ENCODE data around the gene GMIP. TPM values are rescaled to one million over a fixed set of nuclear protein-coding genes. Genes with fewer than 3 reads are reported as not detected.

The GMIP gene
- total RNA-seq, 1 donor from 2014 or later, result 37.3 TPM

DNA sequence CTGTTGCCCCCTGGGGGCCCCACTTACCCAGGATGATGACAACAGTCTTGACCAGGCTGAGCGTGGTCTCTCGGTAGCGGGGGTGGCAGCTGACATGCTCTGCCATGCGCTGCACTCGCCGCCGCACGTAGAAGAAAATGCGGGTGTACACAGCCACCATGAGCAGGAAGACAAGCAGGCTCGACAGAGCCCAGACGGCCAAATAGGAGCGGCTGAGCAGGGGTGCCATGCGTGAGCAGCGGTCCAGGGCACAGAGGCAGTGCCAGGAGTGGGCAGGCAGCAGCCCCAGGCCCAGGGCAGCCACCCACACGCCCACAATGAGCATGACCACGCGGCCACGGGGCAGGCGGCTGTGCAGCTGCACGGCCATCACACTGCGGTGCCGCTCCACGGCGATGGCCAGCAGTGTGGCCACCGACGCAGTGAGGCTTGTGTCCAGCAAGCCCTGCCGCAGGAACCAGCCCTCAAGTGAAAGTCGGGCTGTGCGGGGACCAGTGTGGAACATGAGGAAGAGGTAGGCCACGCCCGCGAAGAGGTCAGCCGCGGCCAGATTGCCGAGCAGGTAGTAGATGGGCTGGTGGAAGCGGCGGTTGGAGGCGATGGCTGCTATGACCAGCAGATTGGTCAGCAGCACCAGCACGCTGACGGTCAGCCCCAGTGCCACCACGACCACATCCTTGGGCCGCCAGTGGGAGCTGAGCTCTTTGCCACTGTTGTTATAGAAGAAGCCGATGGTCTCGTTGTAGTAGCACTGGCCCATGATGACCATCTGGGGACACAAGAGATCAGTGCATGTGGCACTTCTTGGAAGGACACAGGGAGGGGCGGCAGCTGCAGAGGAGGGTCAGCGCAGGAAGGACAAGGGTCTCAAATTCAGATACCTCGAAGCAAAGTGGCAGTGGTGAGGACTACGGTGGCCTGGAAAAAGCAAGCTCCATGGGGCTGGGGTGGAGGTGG is 16.7 kb downstream of the GMIP start:
- H3K4me3 ChIP-seq, result peak overlapping the region; percentile 58
- DNase-seq (no peak), ATAC-seq (no peak)
- H3K9me3 ChIP-seq, result no peaks in the 10 kb centered on the region
- peak overlapping the region; percentile 36 for H3K27ac ChIP-seq
- H3K4me1 ChIP-seq, result no peaks in the 10 kb centered on the region
- no peaks in the 10 kb centered on the region for H3K36me3 ChIP-seq
- H3K27me3 ChIP-seq, result no peaks in the 10 kb centered on the region
- intact Hi-C loops (cut with DNase I), result no loop called here
- TF ChIP-seq, protein P1, sequence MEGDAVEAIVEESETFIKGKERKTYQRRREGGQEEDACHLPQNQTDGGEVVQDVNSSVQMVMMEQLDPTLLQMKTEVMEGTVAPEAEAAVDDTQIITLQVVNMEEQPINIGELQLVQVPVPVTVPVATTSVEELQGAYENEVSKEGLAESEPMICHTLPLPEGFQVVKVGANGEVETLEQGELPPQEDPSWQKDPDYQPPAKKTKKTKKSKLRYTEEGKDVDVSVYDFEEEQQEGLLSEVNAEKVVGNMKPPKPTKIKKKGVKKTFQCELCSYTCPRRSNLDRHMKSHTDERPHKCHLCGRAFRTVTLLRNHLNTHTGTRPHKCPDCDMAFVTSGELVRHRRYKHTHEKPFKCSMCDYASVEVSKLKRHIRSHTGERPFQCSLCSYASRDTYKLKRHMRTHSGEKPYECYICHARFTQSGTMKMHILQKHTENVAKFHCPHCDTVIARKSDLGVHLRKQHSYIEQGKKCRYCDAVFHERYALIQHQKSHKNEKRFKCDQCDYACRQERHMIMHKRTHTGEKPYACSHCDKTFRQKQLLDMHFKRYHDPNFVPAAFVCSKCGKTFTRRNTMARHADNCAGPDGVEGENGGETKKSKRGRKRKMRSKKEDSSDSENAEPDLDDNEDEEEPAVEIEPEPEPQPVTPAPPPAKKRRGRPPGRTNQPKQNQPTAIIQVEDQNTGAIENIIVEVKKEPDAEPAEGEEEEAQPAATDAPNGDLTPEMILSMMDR (IDR thresholded peaks at IDR 0.05), result no peak

- TF ChIP-seq, protein P1 (IDR thresholded peaks at IDR 0.05), result no peak
- no peaks in the 10 kb centered on the region for H3K36me3 ChIP-seq
- H3K4me1 ChIP-seq, result no peaks in the 10 kb centered on the region
- no peaks in the 10 kb centered on the region for H3K9me3 ChIP-seq
- ATAC-seq, result no peak
- DNase-seq, result no peak
- intact Hi-C loops (cut with DNase I), result no loop called here
- H3K27ac ChIP-seq, result no peak overlapping the region
- H3K27me3 ChIP-seq, result no peaks in the 10 kb centered on the region
- H3K4me3 ChIP-seq, result no peak overlapping the region
These were observed 19.4 kb downstream of the GMIP start for GRCh38 chr19:19624032-19624570.

- H3K9me3 ChIP-seq, result no peaks in the 10 kb centered on the region
- no peak overlapping the region for H3K4me3 ChIP-seq
- intact Hi-C loops (cut with DNase I), result no loop called here
These were observed 20.1 kb downstream of the GMIP start for GRCh38 chr19:19623383-19623782.

GRCh38 chr19:19619849-19620210 is 23.6 kb downstream of the GMIP start:
- TF ChIP-seq, protein P1 (IDR thresholded peaks at IDR 0.05), result no peak
- H3K27me3 ChIP-seq, result no peaks in the 10 kb centered on the region
- intact Hi-C loops (cut with DNase I), result no loop called here
- no peak overlapping the region for H3K4me3 ChIP-seq
- no peak overlapping the region for H3K27ac ChIP-seq
- H3K9me3 ChIP-seq, result no peaks in the 10 kb centered on the region
- no peaks in the 10 kb centered on the region for H3K36me3 ChIP-seq
- no peaks in the 10 kb centered on the region for H3K4me1 ChIP-seq
- DNase-seq (no peak), ATAC-seq (no peak)

More at GRCh38 chr19:19623383-19623782, 20.1 kb downstream of the GMIP start:
- no peaks in the 10 kb centered on the region for H3K36me3 ChIP-seq
- TF ChIP-seq, protein P1 (IDR thresholded peaks at IDR 0.05), result no peak
- no peaks in the 10 kb centered on the region for H3K27me3 ChIP-seq
- no peak for ATAC-seq
- H3K27ac ChIP-seq, result no peak overlapping the region
- DNase-seq, result no peak
- no peaks in the 10 kb centered on the region for H3K4me1 ChIP-seq

- no peak overlapping the region for H3K4me3 ChIP-seq
- TF ChIP-seq, protein P1 (IDR thresholded peaks at IDR 0.05), result no peak
- no peak for DNase-seq
These were observed 24.1 kb downstream of the GMIP start for GRCh38 chr19:19619181-19619848.

More at GRCh38 chr19:19619181-19619848, 24.1 kb downstream of the GMIP start:
- H3K27me3 ChIP-seq, result no peaks in the 10 kb centered on the region
- H3K4me1 ChIP-seq, result no peaks in the 10 kb centered on the region
- intact Hi-C loops (cut with DNase I), result no loop called here
- no peak for ATAC-seq
- no peaks in the 10 kb centered on the region for H3K36me3 ChIP-seq
- H3K27ac ChIP-seq, result no peak overlapping the region
- H3K9me3 ChIP-seq, result no peaks in the 10 kb centered on the region

All from upper lobe of right lung (tissue), 1 donor.